ENCODE measurements around the gene CD109.
"Not testable (repeated sequence)": the region's sequence is repeated elsewhere in the genome, so short reads cannot be mapped to it uniquely, and the experiment has no call there.

Gene CD109

GRCh38 chr6:73791336-73791735 lies 95.3 kb downstream of the CD109 start:
- no peak for DNase-seq (ENCODE audit: low read depth)

- no peak for DNase-seq (ENCODE audit: low read depth)
These were observed 96.7 kb downstream of the CD109 start for GRCh38 chr6:73792738-73793137.

GRCh38 chr6:73796881-73797280 lies 100.9 kb downstream of the CD109 start:
- no peak for DNase-seq (ENCODE audit: low read depth)

GRCh38 chr6:73797861-73798260 lies 101.9 kb downstream of the CD109 start:
- DNase-seq (ENCODE audit: low read depth), result no peak

GRCh38 chr6:73798592-73798991 lies 102.6 kb downstream of the CD109 start:
- no peak for DNase-seq (ENCODE audit: low read depth)

- DNase-seq (ENCODE audit: low read depth), result no peak
These were observed 105.0 kb downstream of the CD109 start for GRCh38 chr6:73800997-73801396.

- DNase-seq (ENCODE audit: low read depth), result no peak
These were observed 105.8 kb downstream of the CD109 start for GRCh38 chr6:73801652-73802268.

DNA sequence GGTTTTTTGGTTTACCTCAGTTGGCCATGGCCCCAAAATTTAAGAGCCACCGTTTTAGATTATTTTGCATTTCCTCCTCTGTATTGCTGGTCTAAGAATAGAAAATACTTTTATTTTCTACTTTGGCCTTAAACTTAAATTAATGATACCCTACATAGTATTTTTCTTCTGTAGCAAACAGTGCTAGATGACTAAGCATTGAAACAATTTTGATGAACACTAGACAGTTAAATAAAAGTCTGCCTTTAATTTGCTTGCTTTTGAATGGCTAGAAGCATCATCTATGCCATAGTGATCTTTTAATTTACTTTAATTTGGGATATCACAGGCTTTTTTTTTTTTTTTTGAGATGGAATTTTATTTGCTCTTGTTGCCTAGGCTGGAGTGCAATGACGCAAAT lies 106.4 kb downstream of the CD109 start:
- no peak for DNase-seq (ENCODE audit: low read depth)

DNA sequence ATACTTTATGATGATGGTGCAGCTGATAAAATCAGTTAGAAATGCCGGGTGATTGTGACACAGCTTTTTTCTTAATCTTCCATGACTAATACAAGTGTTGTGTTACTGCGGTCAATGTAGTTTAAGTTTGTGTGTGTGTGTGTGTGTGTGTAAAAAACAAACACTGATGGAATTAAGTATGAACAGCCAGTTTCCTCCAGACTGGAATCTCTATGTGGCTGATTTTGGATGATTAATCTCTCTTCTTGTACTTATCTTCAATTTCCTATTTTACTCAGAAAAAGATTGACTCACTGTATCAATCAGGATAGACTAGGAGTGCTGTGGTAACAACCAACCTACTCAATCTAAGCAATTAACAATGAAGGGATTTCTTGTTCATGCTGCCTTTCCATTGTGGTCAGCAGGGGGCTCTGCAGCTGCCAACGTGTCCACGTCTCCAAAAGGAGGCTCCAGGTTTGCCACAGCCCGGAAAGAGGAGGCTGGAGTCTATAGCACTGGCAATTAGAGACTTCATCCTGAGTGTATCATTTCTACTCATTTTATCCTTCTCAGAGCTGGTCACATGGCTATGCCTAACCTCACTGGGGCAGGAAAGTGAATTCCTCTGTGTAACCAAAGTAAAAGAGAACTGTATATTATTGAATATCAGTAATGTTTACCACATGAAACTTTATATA lies 107.7 kb downstream of the CD109 start:
- no peak for DNase-seq (ENCODE audit: low read depth)

DNA sequence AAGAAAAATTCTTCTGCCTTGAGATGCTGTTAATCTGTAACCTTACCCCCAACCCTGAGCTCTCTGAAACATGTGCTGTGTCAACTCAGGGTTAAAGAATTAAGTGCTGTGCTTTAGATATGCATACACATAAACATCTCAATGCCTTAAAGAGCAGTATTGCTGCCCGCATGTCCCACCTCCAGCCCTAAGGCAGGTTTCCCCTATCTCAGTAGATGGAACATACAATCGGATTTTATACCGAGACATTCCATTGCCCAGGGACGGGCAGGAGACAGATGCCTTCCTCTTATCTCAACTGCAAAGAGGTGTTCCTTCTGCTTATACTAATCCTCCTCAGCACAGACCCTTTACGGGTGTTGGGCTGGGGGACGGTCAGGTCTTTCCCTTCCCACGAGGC lies 109.2 kb downstream of the CD109 start:
- DNase-seq (ENCODE audit: low read depth), result not testable (repeated sequence)

- not testable (repeated sequence) for DNase-seq (ENCODE audit: low read depth)
These were observed 110.0 kb downstream of the CD109 start for GRCh38 chr6:73805982-73806381.

DNA sequence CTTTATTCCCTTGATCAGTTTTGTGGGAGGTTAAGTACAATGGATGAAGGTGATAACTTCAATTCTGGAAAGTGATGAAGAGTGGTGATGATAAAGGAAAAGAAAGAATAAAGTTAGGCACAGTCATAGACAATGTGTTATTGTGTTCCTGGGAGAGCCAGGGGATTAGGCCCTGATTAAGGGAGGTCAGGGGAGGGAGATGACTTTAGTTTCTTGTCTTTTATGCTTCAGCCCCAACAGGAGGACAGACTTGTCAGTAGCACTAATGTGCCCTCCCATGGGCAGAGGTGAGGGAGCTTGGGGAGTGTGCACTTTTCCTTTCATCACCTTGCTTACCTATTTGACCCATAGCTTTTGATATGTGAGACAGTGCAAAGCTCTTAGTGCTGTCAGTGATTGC lies 115.7 kb downstream of the CD109 start:
- no peak for DNase-seq (ENCODE audit: low read depth)

DNA sequence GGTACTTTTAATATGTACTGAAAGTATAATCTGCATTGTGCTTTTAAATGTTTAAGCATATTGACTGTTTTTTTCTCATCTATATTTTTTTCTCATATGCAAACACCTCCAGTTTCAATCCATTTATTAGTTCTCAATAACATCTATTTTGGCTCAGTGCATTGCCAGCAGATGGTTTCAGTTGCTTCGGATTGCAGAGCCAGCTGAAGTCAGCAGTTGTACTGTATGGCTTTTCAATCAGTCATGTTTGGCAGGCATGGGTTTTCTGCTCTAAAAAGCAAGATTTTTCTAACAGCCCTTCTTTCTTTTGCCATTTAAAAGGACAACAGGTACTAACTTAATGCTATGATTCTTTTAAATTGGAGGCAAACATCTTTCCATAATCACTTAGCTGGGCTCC lies 121.2 kb downstream of the CD109 start:
- no peak for DNase-seq (ENCODE audit: low read depth)

DNA sequence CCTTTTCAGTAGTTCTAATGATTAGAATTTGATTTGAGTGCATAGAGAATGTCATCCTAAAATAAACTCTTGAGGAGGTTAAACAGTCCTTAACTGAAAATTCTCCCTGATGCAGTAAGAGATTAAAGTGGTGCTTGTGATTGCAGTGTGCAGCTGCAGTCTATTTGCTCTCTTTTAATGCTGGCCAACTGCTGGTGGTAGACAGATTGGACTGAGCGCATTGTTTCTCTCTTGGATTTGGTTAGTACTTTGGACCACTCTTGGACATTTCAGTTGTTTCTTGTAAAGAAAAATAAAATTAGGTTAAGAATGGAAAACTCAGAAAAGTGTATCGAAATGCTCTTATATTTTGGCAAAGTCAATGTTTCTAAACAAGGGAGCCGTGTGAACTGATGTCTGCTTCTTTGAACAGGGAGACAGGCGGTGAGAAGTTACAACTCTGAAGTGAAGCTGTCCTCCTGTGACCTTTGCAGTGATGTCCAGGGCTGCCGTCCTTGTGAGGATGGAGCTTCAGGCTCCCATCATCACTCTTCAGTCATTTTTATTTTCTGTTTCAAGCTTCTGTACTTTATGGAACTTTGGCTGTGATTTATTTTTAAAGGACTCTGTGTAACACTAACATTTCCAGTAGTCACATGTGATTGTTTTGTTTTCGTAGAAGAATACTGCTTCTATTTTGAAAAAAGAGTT lies 127.2 kb downstream of the CD109 start:
- no peak for DNase-seq (ENCODE audit: low read depth)

DNA sequence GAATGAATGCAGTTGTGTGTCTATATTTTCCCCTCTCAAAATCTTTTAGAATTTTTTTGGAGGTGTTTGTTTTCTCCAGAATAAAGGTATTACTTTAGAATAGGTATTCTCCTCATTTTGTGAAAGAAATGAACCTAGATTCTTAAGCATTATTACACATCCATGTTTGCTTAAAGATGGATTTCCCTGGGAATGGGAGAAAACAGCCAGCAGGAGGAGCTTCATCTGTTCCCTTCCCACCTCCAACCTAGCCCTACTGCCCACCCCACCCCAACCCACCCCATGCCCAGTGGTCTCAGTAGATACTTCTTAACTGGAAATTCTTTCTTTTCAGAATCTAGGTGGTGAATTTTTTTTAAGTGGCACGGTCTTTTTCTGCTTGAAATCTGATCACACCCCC lies 127.8 kb downstream of the CD109 start:
- no peak for DNase-seq (ENCODE audit: low read depth)

DNA sequence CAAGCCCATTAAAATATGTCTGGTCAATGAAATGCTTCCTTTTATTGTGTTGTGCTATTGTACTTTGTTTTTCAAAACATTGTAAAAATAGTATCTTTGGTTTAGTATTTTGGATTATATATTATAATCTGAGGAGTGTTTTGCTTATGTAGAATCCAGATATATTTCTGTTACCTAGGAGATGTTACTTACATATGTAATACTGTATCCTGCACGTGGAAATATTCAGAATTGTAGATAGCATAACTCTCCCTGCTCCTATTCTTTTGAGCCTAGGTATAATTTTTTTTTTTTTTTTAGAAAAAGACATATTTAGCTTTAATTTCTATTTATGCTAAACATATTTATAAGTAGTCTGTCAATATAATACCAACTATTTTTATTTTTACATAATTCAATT lies 130.6 kb downstream of the CD109 start:
- DNase-seq (ENCODE audit: low read depth), result no peak

DNA sequence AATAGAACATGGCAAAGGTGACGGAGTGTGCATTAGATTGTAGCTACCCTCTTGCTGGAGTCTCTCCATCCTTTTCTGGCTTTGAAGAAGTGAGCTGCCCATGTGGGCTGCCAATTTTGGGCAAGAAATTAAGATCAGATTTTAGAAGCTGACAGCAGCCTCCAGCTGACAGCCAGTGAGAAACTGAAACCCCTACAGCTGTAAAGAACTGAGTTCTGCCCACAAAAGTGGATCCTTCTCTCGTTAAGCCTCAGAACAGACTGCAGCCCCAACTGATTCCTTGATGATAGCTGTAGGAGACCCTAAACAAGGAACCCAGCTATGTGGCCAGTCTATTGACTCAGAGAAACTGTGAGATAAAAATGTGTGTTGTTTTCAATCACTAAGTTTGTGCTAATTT lies 134.1 kb downstream of the CD109 start:
- DNase-seq (ENCODE audit: low read depth), result no peak

DNA sequence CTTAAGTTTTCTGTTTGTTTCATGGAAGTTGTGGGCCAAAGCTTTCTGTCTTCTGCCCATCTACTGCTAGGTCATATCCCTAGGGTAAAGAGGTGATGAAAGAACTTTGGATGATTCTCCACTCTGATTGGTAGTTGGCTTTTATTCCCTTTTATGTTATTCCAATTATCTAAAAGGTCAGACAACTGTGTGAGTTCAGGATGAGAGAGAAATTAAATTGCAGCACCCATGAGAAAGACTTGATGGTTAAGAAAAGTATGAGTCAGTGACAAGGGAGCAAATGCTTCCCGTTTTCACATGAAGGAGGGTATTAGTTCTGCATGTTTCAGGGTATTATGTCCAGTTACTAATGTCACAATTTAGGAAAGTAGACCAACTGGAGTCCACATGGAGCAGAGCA lies 136.3 kb downstream of the CD109 start:
- DNase-seq (ENCODE audit: low read depth), result no peak

DNA sequence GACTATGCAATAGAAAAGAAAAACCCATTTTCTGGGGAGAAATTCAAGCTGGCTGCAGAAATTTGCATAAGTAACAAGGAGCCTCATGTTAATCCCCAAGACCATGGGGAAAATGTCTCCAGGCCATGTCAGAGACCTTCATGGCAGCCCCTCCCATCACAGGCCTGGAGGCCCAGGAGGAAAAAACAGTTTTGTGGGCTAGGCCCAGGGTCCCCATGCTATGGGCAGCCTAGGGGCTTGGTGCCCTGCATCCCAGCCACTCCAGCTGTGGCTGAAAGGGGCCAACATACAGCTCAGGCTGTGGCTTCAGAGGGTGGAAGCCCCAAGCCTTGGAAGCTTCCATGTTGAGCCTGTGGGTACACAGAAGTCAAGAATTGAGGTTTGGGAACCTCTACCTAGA lies 148.7 kb downstream of the CD109 start:
- not testable (repeated sequence) for DNase-seq (ENCODE audit: low read depth)

- not testable (repeated sequence) for DNase-seq (ENCODE audit: low read depth)
These were observed 155.0 kb downstream of the CD109 start for GRCh38 chr6:73851048-73851447.

DNA sequence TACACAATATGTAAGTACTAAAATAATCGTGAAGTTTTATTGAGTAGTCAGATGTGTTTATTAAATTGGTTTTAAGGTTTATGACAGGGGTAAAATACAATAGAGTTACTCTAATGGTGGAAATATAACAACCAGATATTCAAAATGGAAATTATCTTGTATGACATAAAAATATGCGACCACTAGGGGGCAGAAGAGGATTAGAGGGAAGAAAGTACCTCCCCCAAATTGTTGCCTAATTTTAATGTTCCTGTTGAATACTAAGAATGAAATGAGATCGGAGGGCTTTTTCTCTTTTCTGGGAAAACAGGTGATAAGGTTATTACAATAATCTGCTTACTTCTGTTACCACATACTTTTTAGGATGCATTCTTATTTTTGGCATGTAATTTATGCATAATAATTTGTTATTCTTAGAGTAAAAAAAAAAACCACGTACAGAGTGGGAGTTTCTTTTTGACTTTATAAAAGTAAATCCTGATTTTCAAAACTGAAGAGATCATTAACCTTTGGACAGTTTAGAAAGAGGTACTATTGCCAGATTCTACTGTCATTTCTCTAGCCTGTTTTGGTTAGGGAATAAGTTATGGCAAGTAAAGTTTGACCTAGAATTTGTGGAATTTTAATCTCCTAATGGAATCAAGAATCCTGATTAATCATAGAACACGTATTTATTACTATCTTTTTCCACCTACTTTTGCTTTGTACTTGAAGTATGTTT lies 159.2 kb downstream of the CD109 start:
- no peak for DNase-seq (ENCODE audit: low read depth)

DNA sequence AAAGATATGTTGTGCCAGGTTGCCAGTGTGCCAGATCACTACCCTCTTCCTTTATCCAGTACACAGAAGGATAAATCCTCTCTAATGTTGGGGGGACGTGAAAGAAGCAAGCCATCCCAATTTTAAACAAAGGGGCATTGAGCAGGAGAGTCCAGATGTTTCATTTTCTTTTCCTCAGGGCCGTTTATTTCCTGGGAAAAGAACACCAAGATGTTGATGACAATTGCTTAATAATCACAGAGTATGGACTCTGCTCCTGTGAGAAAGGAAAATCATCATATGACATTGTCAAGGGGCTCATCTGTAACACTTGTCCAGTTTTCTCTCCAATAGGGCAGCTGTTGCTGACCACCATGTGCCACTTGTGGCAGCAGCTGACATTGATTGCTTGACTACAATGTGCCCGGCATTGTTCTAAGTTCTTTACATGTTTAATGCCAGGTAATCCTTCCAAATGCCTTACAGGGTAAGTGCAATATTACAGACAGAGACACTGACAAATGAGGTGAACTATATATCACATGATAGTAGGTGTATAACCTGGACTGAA lies 161.4 kb downstream of the CD109 start:
- no peak for DNase-seq (ENCODE audit: low read depth)

- no peak for DNase-seq (ENCODE audit: low read depth)
These were observed 162.4 kb downstream of the CD109 start for GRCh38 chr6:73858376-73858775.
